H1 (cell line): ENCODE results near the gene TFCP2L1. TPM values are rescaled to one million over a fixed set of nuclear protein-coding genes. Genes with fewer than 3 reads are reported as not detected.
A peak's percentile ranks its signal among the peaks of the same experiment; 100 is the strongest.

Experiments used
- CTCF ChIA-PET: fragments of 300-600 bp; sonication (Branson Sonifier 250); formaldehyde crosslinking; loops from one replicate; lab custom pipeline; 2021; ENCODE audit not compliant: partially characterized antibody; lab: Charles Lee
- POLR2A ChIA-PET: fragments of 300-600 bp; sonication (Branson Sonifier 250); formaldehyde crosslinking; loops from one replicate; lab custom pipeline; 2021; ENCODE audit warnings: inconsistent platforms; ENCODE audit not compliant: partially characterized antibody; lab: Charles Lee
- DNase-seq, 2 experiments: peaks; one replicate each; pipeline versions ENCODE4 v3.0.0 to v3.0.0-alpha.2; 2010 to 2022; ENCODE audit warnings: low spot score in 2 of 2, low read depth in 1 of 2, mixed read lengths in 1 of 2
- FAIRE-seq: peaks from 2 replicates; lab custom pipeline; 2011; peaks lifted over from hg19 to GRCh38; lab: Jason Lieb, UNC
- H2AFZ ChIP-seq: 2 replicates; pipeline ENCODE4 v1.8.1; 2012; ENCODE audit warnings: low read length, inconsistent platforms
- H2AK5ac ChIP-seq: 2 replicates; pipeline ENCODE4 v1.6.1; 2013; ENCODE audit warnings: low read depth, low read length
- H2BK120ac ChIP-seq: replicated peaks from 2 replicates; pipeline ENCODE3; 2013; ENCODE audit warnings: low read depth, low read length, inconsistent platforms
- H2BK12ac ChIP-seq: 2 replicates; pipeline ENCODE4 v1.6.1; 2013; ENCODE audit warnings: low read depth, low read length
- H2BK15ac ChIP-seq: 2 replicates; pipeline ENCODE4 v1.6.1; 2013; ENCODE audit warnings: low read length
- H2BK20ac ChIP-seq: 2 replicates; pipeline ENCODE4 v1.6.1; 2013; ENCODE audit warnings: low read length
- H2BK5ac ChIP-seq: 2 replicates; pipeline ENCODE4 v1.6.1; 2013; ENCODE audit warnings: low read depth, low read length
- H3K14ac ChIP-seq: 2 replicates; pipeline ENCODE4 v1.6.1; 2013; ENCODE audit warnings: inconsistent platforms; ENCODE audit not compliant: insufficient read length
- H3K18ac ChIP-seq: 2 replicates; pipeline ENCODE4 v1.6.1; 2013; ENCODE audit warnings: low read length; ENCODE audit errors: extremely low read depth
- H3K23ac ChIP-seq: 2 replicates; pipeline ENCODE4 v1.6.1; 2013; ENCODE audit warnings: inconsistent platforms; ENCODE audit not compliant: insufficient read length
- H3K23me2 ChIP-seq: 2 replicates; pipeline ENCODE4 v1.6.1; 2013; ENCODE audit warnings: low read depth, low read length
- H3K27ac ChIP-seq: 2 replicates; pipeline ENCODE4 v1.6.1; 2011; ENCODE audit warnings: low read depth, low read length, inconsistent platforms
- H3K27me3 ChIP-seq, 4 experiments: replicated peaks in 1 of 4; 1 replicate in 1 of 4; 2 replicates in 3 of 4; pipeline versions ENCODE4 v1.6.1 to v1.8.1; 2011 to 2013; ENCODE audit warnings: low read length in 3 of 4, mild to moderate bottlenecking in 3 of 4, inconsistent platforms in 2 of 4, mixed read lengths in 2 of 4, moderate library complexity in 1 of 4; ENCODE audit not compliant: control insufficient read depth in 3 of 4, insufficient read depth in 3 of 4; ENCODE audit errors: extremely low read depth in 1 of 4
- H3K36me3 ChIP-seq, 4 experiments: 2 replicates each; pipeline versions ENCODE4 v1.6.1 to v1.8.1; 2011 to 2013; ENCODE audit warnings: mild to moderate bottlenecking in 4 of 4, low read length in 3 of 4, moderate library complexity in 2 of 4, control low read depth in 1 of 4, inconsistent platforms in 1 of 4; ENCODE audit not compliant: insufficient read depth in 4 of 4, control insufficient read depth in 2 of 4
- H3K4ac ChIP-seq: replicated peaks from 2 replicates; pipeline ENCODE3; 2013; ENCODE audit warnings: low read length, low read depth, mixed read lengths, inconsistent platforms; ENCODE audit not compliant: insufficient read length
- H3K4me1 ChIP-seq, 4 experiments: replicated peaks in 1 of 4; 1 replicate in 1 of 4; 2 replicates in 3 of 4; pipeline versions ENCODE4 v1.6.1 to v1.8.1; 2011 to 2013; ENCODE audit warnings: low read length in 3 of 4, inconsistent platforms in 2 of 4, mixed read lengths in 1 of 4; ENCODE audit not compliant: insufficient read depth in 4 of 4, control insufficient read depth in 3 of 4
- H3K4me2 ChIP-seq, 2 experiments: 2 replicates each; pipeline versions ENCODE4 v1.6.1 to v1.8.1; 2011 to 2013; ENCODE audit warnings: low read depth in 2 of 2, low read length in 2 of 2, control low read depth in 1 of 2, inconsistent platforms in 1 of 2, mild to moderate bottlenecking in 1 of 2; ENCODE audit not compliant: insufficient read depth in 1 of 2
- H3K4me3 ChIP-seq, 4 experiments: fragments of 200-600, 300-600 bp in 1 of 4; sonication (generic), shearing (Covaris generic), sonication (Bioruptor Twin) in 1 of 4; 2 replicates each; pipeline versions ENCODE4 v1.5.1 to v1.8.1; 2011 to 2016; ENCODE audit warnings: low read length in 4 of 4, low read depth in 3 of 4, control low read depth in 2 of 4, inconsistent platforms in 2 of 4, mild to moderate bottlenecking in 2 of 4, mixed read lengths in 1 of 4, moderate library complexity in 1 of 4; ENCODE audit not compliant: insufficient read depth in 2 of 4; ENCODE audit errors: extremely low read depth in 1 of 4
- H3K56ac ChIP-seq: replicated peaks from 2 replicates; pipeline ENCODE3; 2013; ENCODE audit warnings: low read depth, mild to moderate bottlenecking, mixed read lengths, low read length, inconsistent platforms; ENCODE audit not compliant: insufficient read length
- H3K79me1 ChIP-seq: 2 replicates; pipeline ENCODE4 v1.6.1; 2013; ENCODE audit warnings: low read depth, low read length, control low read depth
- H3K79me2 ChIP-seq, 2 experiments: 2 replicates each; pipeline versions ENCODE4 v1.6.1 to v1.8.1; 2012 to 2013; ENCODE audit warnings: low read length in 2 of 2, mild to moderate bottlenecking in 2 of 2, inconsistent platforms in 1 of 2; ENCODE audit not compliant: insufficient read depth in 2 of 2, control insufficient read depth in 1 of 2
- H3K9ac ChIP-seq, 4 experiments: replicated peaks in 1 of 4; 1 replicate in 1 of 4; 2 replicates in 3 of 4; pipeline versions ENCODE4 v1.6.1 to v1.8.1; 2011 to 2013; ENCODE audit warnings: low read depth in 3 of 4, low read length in 3 of 4, control low read depth in 2 of 4, mild to moderate bottlenecking in 2 of 4, moderate library complexity in 2 of 4, inconsistent platforms in 1 of 4; ENCODE audit errors: extremely low read depth in 1 of 4
- H3K9me3 ChIP-seq, 2 experiments: 2 replicates each; pipeline versions ENCODE4 v1.6.1 to v1.8.1; 2012 to 2013; ENCODE audit warnings: mild to moderate bottlenecking in 2 of 2, moderate library complexity in 2 of 2, control low read depth in 1 of 2, inconsistent platforms in 1 of 2, low read depth in 1 of 2, low read length in 1 of 2, mixed read lengths in 1 of 2; ENCODE audit not compliant: insufficient read depth in 2 of 2
- H4K20me1 ChIP-seq, 2 experiments: replicated peaks in 1 of 2; 2 replicates each; pipeline versions ENCODE3 to v1.8.1; 2011 to 2013; ENCODE audit warnings: inconsistent platforms in 2 of 2, low read length in 2 of 2, mild to moderate bottlenecking in 1 of 2; ENCODE audit not compliant: insufficient read depth in 2 of 2, control insufficient read depth in 1 of 2
- H4K5ac ChIP-seq: 2 replicates; pipeline ENCODE4 v1.6.1; 2013; ENCODE audit warnings: low read length, low read depth, mixed read lengths, inconsistent platforms; ENCODE audit not compliant: insufficient read length
- H4K8ac ChIP-seq: 2 replicates; pipeline ENCODE4 v1.8.0; 2013; ENCODE audit warnings: mild to moderate bottlenecking, moderate library complexity, low read length, inconsistent platforms; ENCODE audit not compliant: insufficient read depth; ENCODE audit errors: extremely low read depth
- H4K91ac ChIP-seq: replicated peaks from 2 replicates; pipeline ENCODE3; 2013; ENCODE audit warnings: low read length, mixed read lengths, inconsistent platforms; ENCODE audit not compliant: insufficient read length
- BACH1 ChIP-seq: IDR thresholded peaks from 2 replicates; pipeline ENCODE4 v1.6.1; 2012; ENCODE audit warnings: low read length, improper control_type of control experiment
- GTF2F1 ChIP-seq: IDR thresholded peaks from 2 replicates; pipeline ENCODE4 v1.6.1; 2012; ENCODE audit warnings: low read depth, low read length, improper control_type of control experiment, borderline replicate concordance
- KDM4A ChIP-seq: IDR thresholded peaks from one replicate; pipeline ENCODE4 v1.7.1; 2012; ENCODE audit warnings: low read depth, mild to moderate bottlenecking, moderate library complexity, low read length, inconsistent platforms; ENCODE audit not compliant: severe bottlenecking
- NRF1 ChIP-seq: IDR thresholded peaks from 2 replicates; pipeline ENCODE4 v1.6.1; 2011; ENCODE audit warnings: mild to moderate bottlenecking, low read depth, low read length, improper control_type of control experiment
- POLR2A ChIP-seq, 2 experiments: IDR thresholded peaks; 1 replicate in 1 of 2; 2 replicates in 1 of 2; pipeline ENCODE4 v1.6.1; 2011; ENCODE audit warnings: low read depth in 2 of 2, low read length in 2 of 2, mild to moderate bottlenecking in 2 of 2; ENCODE audit errors: control extremely low read depth in 1 of 2
- WGBS, 2 experiments: shearing (Covaris generic) in 1 of 2; methylation state at CpG; one replicate each; pipeline versions ENCODE4 v1.1.6 to v1.1.7; 2013 to 2015; ENCODE audit warnings: low lambda C conversion rate in 2 of 2, mixed read lengths in 2 of 2, inconsistent platforms in 1 of 2, low coverage in 1 of 2, missing lambda C conversion rate in 1 of 2; ENCODE audit not compliant: insufficient replicate concordance in 2 of 2, insufficient coverage in 1 of 2, insufficient read length in 1 of 2; ENCODE audit errors: extremely low coverage in 1 of 2, missing lambda C conversion rate in 1 of 2; 5-methylcytosine and 5-hydroxymethylcytosine counted together
- long read RNA-seq, 2 experiments: library from RNA in 1 of 2; library from capped mRNA in 1 of 2; stranded (forward); transcript quantifications; one replicate each; pipeline ENCODE4 v2.0.0, GENCODE V29; 2021; ENCODE audit warnings: inconsistent platforms in 1 of 2
- polyA minus RNA-seq, 3 experiments: library from RNA; depleted of rRNA, polyadenylated mRNA; stranded (reverse); fragments of >200 nt; gene quantifications; 1 replicate in 2 of 3; 2 replicates in 1 of 3; pipeline ENCODE4 v1.2.3, GENCODE V29; 2011
- polyA plus RNA-seq, 7 experiments: library from polyadenylated mRNA; depleted of rRNA in 3 of 7; stranded (reverse) in 5 of 7; unstranded in 2 of 7; fragments of >200 nt in 5 of 7; fragments of 200-250 nt in 2 of 7; gene quantifications; 1 replicate in 5 of 7; 2 replicates in 1 of 7; 4 replicates in 1 of 7; pipeline versions ENCODE4 v1.2.1 to v1.2.3, GENCODE V29; 2011 to 2013; ENCODE audit warnings: missing spikeins in 2 of 7, mixed read lengths in 2 of 7
- total RNA-seq: library from RNA; stranded (reverse); fragmentation: NEBNext Ultra II Directional; extraction: Animal tissue kit (Norgen Biotek cat#: 25700); gene quantifications from 2 replicates; pipeline ENCODE4 v1.2.1, GENCODE V29; 2021
- TF ChIP-seq, protein P1 (sequence below): IDR thresholded peaks from 2 replicates; pipeline ENCODE4 v1.6.1; 2012; ENCODE audit warnings: inconsistent platforms

Gene TFCP2L1, protein sequence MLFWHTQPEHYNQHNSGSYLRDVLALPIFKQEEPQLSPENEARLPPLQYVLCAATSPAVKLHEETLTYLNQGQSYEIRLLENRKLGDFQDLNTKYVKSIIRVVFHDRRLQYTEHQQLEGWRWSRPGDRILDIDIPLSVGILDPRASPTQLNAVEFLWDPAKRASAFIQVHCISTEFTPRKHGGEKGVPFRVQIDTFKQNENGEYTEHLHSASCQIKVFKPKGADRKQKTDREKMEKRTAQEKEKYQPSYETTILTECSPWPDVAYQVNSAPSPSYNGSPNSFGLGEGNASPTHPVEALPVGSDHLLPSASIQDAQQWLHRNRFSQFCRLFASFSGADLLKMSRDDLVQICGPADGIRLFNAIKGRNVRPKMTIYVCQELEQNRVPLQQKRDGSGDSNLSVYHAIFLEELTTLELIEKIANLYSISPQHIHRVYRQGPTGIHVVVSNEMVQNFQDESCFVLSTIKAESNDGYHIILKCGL
- total RNA-seq (3.2 and 3.8 TPM in 2 replicates), polyA plus RNA-seq (2011; rRNA removed) (1.5 and 4.0 TPM in 2 replicates), polyA minus RNA-seq (2011; rRNA and poly(A)+ RNA removed) (2.9 and 7.2 TPM in 2 replicates)
- polyA plus RNA-seq (2011; cell fraction: cytosol; rRNA removed): 2.2 TPM
- polyA plus RNA-seq (2011; cell fraction: nucleus; rRNA removed): 3.4 TPM
- polyA plus RNA-seq (2012, experiment 1 of 2): 0.93 to 1.4 TPM (median 1.0 TPM) in 4 replicates
- 0.24 TPM for polyA plus RNA-seq (2012, experiment 2 of 2)
- polyA plus RNA-seq (2013, experiment 1 of 2): 1.6 TPM
- 1.5 TPM for polyA plus RNA-seq (2013, experiment 2 of 2)
- polyA minus RNA-seq (2011; cell fraction: cytosol; rRNA and poly(A)+ RNA removed): 1.7 TPM
- polyA minus RNA-seq (2011; cell fraction: nucleus; rRNA and poly(A)+ RNA removed): 1.00 TPM
- long read RNA-seq, experiment 1, partial matches to known transcripts: 0 of 1 reads
- long read RNA-seq, experiment 1, other reads (novel, unspliced or antisense): 1 of 1 reads
- long read RNA-seq, experiment 2: 0 reads

DNA sequence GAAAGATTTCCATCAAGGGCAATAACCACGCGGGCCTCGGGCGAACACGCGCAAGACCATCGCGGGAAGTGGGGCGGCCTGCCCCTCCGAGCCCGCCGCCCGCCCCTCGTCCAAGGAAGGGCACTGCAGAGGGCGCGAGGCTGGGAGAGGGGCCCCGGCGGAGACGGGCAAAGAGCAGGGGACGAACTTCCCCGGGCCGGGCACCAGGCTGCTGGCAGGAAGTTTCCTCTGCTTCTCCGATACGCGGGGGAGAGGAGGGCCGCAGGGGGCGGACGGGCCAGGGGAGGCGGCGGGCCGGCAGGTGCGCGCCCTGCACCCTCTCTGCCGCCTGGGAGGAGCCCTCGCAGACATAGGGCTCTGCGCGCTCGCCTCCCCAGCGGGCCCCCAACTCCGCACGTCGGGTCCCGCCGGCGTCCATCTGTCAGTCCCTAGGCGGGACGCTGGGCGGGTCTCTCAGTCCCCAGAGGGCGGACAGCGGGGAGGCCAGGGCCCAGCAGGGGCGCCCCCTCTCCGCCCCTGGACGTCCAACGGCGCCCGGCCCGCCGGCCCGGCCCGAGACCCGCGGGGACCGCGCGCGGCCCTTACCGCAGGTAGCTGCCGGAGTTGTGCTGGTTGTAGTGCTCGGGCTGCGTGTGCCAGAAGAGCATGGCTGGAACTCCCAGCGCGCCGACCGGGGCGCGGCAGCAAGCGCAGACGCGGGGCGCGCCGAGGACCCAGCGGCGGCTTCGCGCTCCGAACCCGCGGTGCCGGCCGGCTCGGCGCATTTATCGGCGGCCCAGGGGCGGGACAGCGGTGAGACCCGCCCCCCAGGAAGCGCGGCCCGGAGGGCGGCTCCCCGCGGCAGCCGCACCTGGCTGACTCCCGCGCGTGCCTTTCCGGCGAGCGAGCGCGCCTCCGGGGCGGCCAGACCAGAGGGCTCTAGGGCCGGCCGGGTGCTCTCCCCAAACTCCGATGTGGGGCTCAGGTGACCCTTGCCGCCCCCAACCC is at the start of gene TFCP2L1:
Gene TFCP2L1 (minus strand): TSS at position 740 of the 987 bp plus-strand sequence. CDS start 93 bp downstream, at position 647.
- H3K36me3 ChIP-seq: no peaks in the 10 kb centered on the region
- H3K9ac ChIP-seq: peak within 1 kb of the TSS in 2 of 4 experiments; percentile 29 to 48; a peak in 3 of 7 replicates
- H3K79me1 ChIP-seq: no peaks in the 10 kb centered on the region
- FAIRE-seq: no peak
- no peak within 1 kb of the TSS for H2BK5ac ChIP-seq
- DNase-seq: peak; percentile 27 to 79
- ChIA-PET POLR2A (interaction anchor here (1.2 kb wide), 1 partner anchor 52 kb away, joined by 3 read pairs; no protein-coding TSS in a partner anchor), CTCF (interaction anchor here (1.6 to 5.1 kb wide), 2 partner anchors 13 kb away, joined by 5 to 34 read pairs; no protein-coding TSS in a partner anchor)
- H3K4ac ChIP-seq: no peak within 1 kb of the TSS
- H2AFZ ChIP-seq: peak within 1 kb of the TSS; percentile 26; the same call in 1 of the 2 replicates
- H3K18ac ChIP-seq: peak within 1 kb of the TSS; percentile 60
- H3K4me3 ChIP-seq: peak within 1 kb of the TSS; percentile 48 to 82 (median 48)
- H3K14ac ChIP-seq: no peak within 1 kb of the TSS
- H3K27ac ChIP-seq: no peak within 1 kb of the TSS
- no peak within 1 kb of the TSS for H2BK15ac ChIP-seq
- H3K9me3 ChIP-seq: no peaks in the 10 kb centered on the region
- no peak within 1 kb of the TSS for H3K23ac ChIP-seq
- no peak within 1 kb of the TSS for H2BK120ac ChIP-seq
- peaks cover 7 to 37% (median 30%) of the 10 kb centered on the region in 4 experiments for H3K27me3 ChIP-seq
- 2% methylated on average over 62 of the region's 119 CpGs; no CpG with 5 or more reads in 1 of the 2 experiments for WGBS, 2 experiments
- no peaks in the 10 kb centered on the region for H3K79me2 ChIP-seq
- 0 out of 2 replicates have a peak within 1 kb of the TSS, but pooled peaks have one; percentile 24 for H2AK5ac ChIP-seq
- H2BK12ac ChIP-seq: no peak within 1 kb of the TSS
- H3K4me2 ChIP-seq: peak within 1 kb of the TSS; percentile 61 to 87
- H4K5ac ChIP-seq: no peak within 1 kb of the TSS
- no peak within 1 kb of the TSS for H2BK20ac ChIP-seq
- peaks cover 11% of the 10 kb centered on the region; the same call in 1 of the 2 replicates for H3K23me2 ChIP-seq
- peak within 1 kb of the TSS; percentile 82 for H4K91ac ChIP-seq
- peak within 1 kb of the TSS; percentile 88 for H4K8ac ChIP-seq
- H4K20me1 ChIP-seq: peaks cover 0 to 2% of the 10 kb centered on the region in 2 experiments
- H3K4me1 ChIP-seq: peaks cover 0 to 3% (median 0%) of the 10 kb centered on the region in 4 experiments; a peak in 1 of 7 replicates
- no peak within 1 kb of the TSS for H3K56ac ChIP-seq
- TF ChIP-seq GTF2F1 (no peak), POLR2A (IDR thresholded peaks at IDR 0.05; ENCODE audit: control extremely low read depth in 1 of 2, low read depth in 2 of 2, low read length in 2 of 2) (peak in 1 of 2 experiments; percentile 60; a peak in 2 of 3 replicates), KDM4A (peak; percentile 88), NRF1 (no peak), BACH1 (no peak)
- TF ChIP-seq, protein P1, sequence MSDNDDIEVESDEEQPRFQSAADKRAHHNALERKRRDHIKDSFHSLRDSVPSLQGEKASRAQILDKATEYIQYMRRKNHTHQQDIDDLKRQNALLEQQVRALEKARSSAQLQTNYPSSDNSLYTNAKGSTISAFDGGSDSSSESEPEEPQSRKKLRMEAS: peak; percentile 35; the same call in 1 of the 2 replicates
